HG02571 (cell line): ENCODE results near the gene C12orf75.

Experiments used
- ATAC-seq: cut with Tn5 transposase; IDR thresholded peaks from one replicate; pipeline ENCODE4 v1.9.1; 2021; ENCODE audit warnings: mild to moderate bottlenecking, moderate library complexity; ENCODE audit not compliant: unreplicated experiment

The C12orf75 gene

GRCh38 chr12:105409801-105410471 is 79.4 kb downstream of the C12orf75 start:
- ATAC-seq: no peak

DNA sequence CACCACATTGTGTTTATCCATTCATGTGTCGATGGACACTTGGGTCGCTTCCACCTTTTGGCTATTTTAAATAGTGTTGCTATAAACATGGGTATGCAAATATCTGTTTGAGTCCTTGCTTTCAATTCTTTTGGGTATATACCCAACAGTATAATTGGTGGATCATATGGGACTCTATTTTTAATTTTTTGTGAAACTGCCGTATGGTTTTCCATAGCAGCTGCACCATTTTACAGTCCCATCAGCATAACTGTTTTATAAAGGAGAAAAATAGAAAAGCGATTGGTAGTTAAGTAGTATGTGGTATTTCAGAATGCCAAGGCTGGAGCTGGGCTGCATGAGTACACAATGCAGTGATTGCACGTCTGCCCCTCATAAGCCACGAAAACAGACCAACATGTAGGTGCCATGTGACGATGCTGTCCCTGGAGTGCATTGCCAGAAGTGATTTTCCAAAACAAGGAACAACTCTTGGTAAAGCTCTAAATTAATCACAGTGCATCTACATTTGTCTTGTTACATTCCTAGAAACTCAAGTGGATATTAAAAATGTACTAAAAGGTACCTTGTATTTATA is 83.5 kb downstream of the C12orf75 start:
- no peak for ATAC-seq

DNA sequence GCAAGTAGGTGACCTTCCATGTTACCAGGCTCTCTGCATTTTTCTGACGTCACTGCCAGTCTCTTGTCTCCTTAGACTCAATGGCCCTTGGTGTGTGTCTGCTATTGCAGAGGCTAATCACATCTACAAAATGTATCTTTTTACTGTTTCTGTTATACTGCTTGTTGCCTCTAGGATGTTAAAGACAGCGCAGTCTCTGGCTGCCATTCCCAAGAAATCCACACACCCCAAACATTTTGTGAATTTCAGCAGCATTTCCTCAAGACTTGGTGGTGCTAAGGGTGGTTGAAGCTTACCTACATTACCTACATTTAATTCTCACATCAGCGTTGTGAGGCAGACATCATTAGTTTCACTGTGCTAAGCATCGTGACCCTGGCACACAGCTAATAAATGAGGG is 87.2 kb downstream of the C12orf75 start:
- no peak for ATAC-seq

GRCh38 chr12:105418229-105418628 is 87.7 kb downstream of the C12orf75 start:
- no peak for ATAC-seq

DNA sequence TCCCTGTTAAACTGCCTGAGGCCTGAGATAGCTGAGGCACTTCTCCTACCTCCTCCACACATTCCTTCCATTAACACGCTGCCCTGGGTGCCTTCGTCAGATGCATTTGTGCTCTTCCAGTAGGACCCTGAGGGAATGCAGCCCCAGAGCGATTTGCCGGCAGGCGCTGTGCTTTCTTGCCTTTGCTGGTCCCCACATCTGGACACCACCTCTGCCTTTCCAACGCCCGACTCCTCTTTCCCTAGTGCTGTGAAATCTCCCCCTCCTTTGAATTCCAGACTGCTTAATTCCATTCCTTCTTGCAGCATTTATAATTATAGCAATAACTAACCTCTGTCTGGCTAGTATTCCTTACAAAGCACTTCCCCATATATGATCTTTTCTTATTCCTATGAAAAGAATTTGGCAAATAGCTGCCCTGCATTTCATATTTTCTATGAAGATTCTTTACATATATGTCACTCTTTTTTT is 88.4 kb downstream of the C12orf75 start:
- no peak for ATAC-seq

DNA sequence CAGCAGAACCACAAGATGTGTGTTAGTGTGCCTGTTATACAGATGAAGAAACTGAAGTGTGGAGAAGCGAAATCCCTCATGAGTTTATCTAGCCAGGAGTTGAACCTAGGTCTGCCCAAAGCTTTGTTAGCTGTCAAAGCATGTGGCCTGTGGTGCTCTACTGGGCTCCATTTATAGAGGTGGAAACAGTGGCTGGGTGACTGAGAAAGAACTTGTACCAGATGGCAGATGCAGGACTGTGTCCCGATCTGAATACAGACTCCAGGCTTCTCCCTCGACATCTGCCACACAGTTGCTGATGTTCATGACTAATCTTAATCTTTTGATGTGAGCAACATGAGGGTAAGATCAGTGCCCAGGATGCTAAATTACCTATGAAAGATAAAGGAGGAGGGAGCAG is 89.1 kb downstream of the C12orf75 start:
- no peak for ATAC-seq

DNA sequence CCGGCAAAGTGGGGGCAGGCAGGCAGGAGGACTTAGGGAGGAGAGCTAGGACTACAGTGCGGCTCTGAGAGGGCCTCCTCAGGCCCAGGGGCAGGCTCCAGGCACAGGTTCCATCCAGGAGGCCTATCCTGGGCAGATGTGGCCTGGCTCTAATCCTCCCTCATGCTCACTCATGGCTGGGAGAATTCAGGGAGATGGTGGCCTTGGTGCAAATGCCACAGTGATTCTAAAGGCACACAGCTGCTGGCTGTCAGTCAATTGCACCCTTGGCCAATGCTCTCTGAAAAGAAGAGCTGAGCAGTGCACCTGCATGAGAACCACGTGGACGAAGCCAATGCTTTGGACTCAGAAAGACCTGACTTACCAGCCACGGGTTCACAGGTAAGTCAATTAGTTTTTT is 89.6 kb downstream of the C12orf75 start:
- no peak for ATAC-seq

- peak; percentile 50 for ATAC-seq
Observed at GRCh38 chr12:105420659-105421240, 90.3 kb downstream of the C12orf75 start.
